ENCODE results near the gene MRPS26. TPM values are rescaled to one million over a fixed set of nuclear protein-coding genes. Genes with fewer than 3 reads are reported as not detected.
"Not testable (repeated sequence)": the region's sequence is repeated elsewhere in the genome, so short reads cannot be mapped to it uniquely, and the experiment has no call there.

MRPS26 gene
- polyA plus RNA-seq, 3 donors = 37.0 to 68.4 (median 46.9) TPM

GRCh38 chr20:3070725-3071124 is 24.9 kb downstream of the MRPS26 start:
- no peak overlapping the region for H3K27ac ChIP-seq (ENCODE audit: low read depth, low read length)
- 69 to 86% (median 78%) methylated on average over 4 of the region's 4 CpGs for WGBS, 3 donors

DNA sequence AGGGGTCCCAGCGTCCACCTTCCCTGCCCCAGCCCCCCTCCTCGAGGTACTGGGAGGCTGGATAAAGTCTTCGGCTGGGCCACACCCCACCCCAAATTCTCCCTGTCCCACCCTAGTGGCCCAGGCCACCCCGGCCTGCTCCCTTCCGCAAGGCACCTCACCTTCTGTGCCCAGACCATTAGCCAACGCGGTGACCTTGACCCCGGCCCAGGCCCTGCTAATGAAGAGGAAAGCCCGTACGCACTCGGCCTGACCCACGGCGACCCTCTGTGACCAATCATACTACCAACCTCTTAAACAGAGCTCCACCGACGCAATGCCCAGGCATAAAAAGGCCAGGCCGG is 25.4 kb downstream of the MRPS26 start:
- H3K27ac ChIP-seq (ENCODE audit: low read depth, low read length) = no peak overlapping the region
- WGBS, 3 donors = 67 to 75% (median 71%) methylated on average over 16 of the region's 16 CpGs

DNA sequence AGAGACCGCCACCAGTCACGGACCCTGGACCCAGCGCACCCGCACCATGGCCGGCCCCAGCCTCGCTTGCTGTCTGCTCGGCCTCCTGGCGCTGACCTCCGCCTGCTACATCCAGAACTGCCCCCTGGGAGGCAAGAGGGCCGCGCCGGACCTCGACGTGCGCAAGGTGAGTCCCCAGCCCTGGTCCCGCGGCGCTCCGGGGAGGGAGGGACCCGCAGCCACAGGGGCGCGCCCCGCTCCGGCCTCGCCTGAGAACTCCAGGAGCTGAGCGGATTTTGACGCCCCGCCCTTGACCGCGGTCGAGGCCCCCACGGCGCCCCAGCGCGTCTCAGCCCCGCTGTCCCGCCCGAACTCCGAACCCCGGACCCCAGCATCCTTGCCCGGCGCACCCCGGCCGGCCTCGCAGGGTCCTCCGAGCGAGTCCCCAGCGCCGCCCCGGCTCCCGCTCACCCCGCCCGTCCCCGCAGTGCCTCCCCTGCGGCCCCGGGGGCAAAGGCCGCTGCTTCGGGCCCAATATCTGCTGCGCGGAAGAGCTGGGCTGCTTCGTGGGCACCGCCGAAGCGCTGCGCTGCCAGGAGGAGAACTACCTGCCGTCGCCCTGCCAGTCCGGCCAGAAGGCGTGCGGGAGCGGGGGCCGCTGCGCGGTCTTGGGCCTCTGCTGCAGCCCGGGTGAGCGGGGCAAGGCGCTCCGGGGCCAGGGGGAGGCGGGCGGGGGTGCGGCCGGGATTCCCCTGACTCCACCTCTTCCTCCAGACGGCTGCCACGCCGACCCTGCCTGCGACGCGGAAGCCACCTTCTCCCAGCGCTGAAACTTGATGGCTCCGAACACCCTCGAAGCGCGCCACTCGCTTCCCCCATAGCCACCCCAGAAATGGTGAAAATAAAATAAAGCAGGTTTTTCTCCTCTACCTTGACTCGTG is 26.0 kb downstream of the MRPS26 start, which contains the start of gene OXT:
TSS of gene OXT (plus strand) at position 11 of the 920 bp plus-strand sequence. CDS start at position 47, 36 bp downstream.
- WGBS, 3 donors = 8 to 10% (median 9%) methylated on average over 87 to 95 of the region's 95 CpGs

DNA sequence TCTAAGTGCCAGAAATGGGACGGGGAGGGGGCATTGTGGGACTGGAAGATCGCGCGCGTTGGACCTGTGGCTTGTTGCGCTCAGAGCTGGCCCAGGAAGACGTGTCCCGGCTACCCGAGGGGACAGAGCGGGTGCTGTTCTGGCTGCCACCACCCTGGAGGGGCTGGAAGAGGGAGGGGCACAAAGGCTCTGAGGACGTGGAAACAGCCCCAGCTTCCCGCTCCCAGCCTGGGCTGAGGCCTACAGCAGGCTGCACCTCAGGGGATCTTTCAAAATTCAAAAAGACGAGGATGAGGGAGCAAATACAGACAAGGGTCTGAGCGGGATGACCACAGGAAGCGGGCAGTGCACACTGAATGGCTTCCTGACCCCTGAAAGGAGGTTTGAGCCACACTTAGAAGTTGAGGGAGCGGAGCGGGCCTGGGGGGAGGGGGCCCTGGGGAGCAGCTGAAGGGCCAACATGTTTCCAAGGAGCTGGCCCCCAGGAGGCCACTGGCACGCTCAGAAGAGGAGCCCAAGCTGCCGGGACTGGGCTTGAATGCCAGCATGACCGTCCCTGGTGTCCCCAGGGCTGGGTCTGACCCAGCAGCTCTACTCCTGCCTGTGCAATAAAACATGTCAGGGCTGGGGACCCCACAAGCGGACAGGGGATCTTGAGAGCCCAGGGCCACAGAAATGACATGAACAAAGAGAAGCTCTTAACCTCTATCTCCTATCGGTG is 26.8 kb downstream of the MRPS26 start:
- WGBS, 3 donors = 72 to 81% (median 78%) methylated on average over 21 to 22 of the region's 22 CpGs

More for the DNA sequence above, 26.0 kb downstream of the MRPS26 start, which contains the start of gene OXT:
- H3K27ac ChIP-seq (ENCODE audit: low read depth, low read length) = no peak within 1 kb of the TSS

DNA sequence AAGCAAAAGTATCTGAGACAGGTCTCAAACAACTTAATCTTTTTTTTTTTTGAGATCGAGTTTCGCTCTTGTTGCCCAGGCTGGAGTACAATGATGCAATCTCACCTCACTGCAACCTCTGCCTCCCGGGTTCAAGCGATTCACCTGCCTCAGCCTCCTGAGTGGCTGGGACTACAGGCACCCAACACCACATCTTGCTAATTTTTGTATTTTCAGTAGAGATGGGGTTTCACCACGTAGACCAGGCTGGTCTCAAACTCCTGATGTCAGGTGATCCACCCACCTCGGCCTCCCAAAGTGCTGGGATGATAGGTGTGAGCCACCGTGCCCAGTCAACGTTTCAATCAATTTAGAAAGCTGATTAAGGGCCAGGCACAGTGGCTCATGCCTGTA is 27.4 kb downstream of the MRPS26 start:
- 87 to 91% (median 90%) methylated on average over 8 of the region's 8 CpGs for WGBS, 3 donors
- H3K27ac ChIP-seq (ENCODE audit: low read depth, low read length) = not testable (repeated sequence)

More for the DNA sequence above, 26.8 kb downstream of the MRPS26 start:
- H3K27ac ChIP-seq (ENCODE audit: low read depth, low read length) = no peak overlapping the region

GRCh38 chr20:3074812-3075211 is 29.0 kb downstream of the MRPS26 start:
- no peak overlapping the region for H3K27ac ChIP-seq (ENCODE audit: low read depth, low read length)
- 47 to 71% (median 61%) methylated on average over 6 of the region's 6 CpGs for WGBS, 3 donors

- H3K27ac ChIP-seq (ENCODE audit: low read depth, low read length) = not testable (repeated sequence)
- WGBS, 3 donors = 74 to 84% (median 79%) methylated on average over 6 of the region's 6 CpGs
These were observed 29.5 kb downstream of the MRPS26 start for GRCh38 chr20:3075315-3075714.

DNA sequence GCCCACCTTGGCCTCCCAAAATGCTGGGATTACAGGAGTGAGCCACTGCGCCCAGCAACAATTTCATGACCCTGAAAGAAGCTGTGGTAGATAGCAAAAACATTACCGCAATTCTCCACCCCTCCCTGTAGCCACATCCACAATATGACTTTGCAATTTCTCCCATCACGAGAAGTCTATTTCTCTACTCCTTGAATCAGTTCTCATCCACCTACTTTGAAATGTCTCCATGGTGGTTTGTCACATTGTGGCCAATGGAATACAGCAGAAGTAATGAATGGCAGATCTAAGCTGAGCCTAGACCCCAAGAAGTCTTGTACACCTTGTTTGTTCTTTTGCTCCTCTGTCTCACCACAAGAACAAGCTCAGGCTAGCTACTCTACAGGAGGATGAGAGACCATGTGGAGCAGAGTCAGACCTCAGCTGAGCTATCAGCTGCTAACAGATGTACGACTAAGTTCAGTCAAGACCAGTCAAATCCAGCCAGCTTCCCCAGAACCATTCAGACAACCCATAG is 31.8 kb downstream of the MRPS26 start:
- 57 to 82% (median 66%) methylated on average over 4 of the region's 4 CpGs for WGBS, 3 donors
- H3K27ac ChIP-seq (ENCODE audit: low read depth, low read length) = no peak overlapping the region

- no peak overlapping the region for H3K27ac ChIP-seq (ENCODE audit: low read depth, low read length)
- WGBS, 3 donors = 30 to 47% (median 38%) methylated on average over 6 of the region's 6 CpGs
These were observed 35.1 kb downstream of the MRPS26 start for GRCh38 chr20:3080939-3081388.

GRCh38 chr20:3081641-3082040 is 35.8 kb downstream of the MRPS26 start:
- 77 to 95% (median 82%) methylated on average over 11 of the region's 11 CpGs for WGBS, 3 donors
- no peak overlapping the region for H3K27ac ChIP-seq (ENCODE audit: low read depth, low read length)

DNA sequence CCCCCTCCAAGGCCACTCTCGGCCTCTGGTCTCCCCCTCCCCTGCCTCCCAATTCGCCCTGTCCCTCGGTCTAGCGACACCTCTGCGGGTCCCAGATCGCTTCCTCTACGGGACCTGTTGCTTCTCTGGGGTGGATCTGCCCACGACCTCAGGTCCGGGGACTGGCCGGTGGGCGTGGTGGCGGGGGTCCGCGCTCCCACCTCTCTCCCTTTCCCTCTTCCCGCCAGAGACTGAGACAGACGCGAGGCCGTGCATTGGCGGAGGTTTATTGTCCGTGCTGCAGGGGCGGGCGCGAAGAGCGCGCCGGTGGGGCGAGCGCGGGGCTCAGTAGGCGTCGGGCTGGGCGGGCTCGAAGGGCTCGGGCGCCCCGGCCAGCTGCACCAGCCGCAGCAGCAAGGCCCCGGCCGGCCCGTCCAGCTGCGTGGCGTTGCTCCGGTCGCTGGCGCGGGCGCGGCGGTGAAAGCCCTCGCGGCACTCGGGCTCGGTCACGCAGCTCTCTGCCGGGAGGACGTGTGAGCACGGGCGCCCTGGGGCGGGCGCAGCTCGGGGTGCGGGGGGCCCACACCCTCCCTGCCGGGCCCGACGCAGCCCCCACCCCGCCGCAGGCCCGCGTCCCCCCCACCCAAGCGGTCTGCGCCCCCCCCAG is 36.6 kb downstream of the MRPS26 start:
- no peak overlapping the region for H3K27ac ChIP-seq (ENCODE audit: low read depth, low read length)
- WGBS, 3 donors = 3 to 6% (median 5%) methylated on average over 46 to 70 of the region's 71 CpGs

DNA sequence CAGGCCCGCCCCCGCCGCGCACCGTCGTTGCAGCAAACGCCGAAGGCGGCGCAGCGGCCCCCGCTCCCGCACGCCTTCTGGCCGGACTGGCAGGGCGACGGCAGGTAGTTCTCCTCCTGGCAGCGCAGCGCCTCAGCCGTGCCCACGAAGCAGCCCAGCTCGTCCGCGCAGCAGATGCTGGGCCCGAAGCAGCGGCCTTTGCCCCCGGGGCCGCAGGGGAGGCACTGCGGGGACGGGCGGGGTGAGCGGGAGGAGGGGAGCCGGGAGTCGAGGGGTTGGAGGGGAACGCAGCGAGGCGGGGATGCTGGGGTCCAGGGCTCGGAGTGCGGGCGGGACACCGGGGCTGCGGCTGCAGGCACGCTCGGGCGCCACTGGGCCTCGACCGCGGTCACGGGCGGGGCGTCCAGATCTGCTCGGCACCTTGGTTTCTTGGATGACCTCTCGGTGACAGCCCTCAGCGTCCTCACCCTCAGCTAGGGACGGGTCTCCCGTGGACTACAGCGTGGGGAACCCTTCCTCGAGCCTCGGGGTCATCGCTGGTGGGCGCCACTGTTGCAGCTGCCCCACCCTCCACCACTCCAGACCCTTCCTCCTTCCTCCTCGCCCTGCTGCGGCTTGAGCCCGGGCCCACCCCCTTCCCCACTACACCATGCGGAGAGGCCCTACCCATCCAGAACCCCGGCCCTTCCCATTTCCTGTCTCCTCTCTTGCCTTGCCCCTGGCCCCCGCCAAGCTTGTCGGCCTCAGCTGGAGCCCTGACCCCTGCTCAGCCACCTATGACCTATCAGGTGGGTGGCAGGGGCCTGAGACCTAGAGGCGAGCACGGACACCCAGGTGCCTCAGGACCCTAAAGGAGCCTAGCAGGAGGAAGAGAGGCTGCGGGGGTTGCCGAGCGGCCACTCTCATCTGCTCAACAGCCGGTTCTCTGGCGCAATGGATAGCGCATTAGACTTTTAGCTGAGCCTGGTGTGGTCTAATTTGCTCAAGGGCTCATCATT is 37.4 kb downstream of the MRPS26 start:
- 10 to 19% (median 13%) methylated on average over 54 to 76 of the region's 76 CpGs for WGBS, 3 donors
- H3K27ac ChIP-seq (ENCODE audit: low read depth, low read length) = no peak overlapping the region

GRCh38 chr20:3084283-3084985 is 38.6 kb downstream of the MRPS26 start, which contains the start of gene AVP:
AVP (minus strand) TSS chr20:3084724; CDS start chr20:3084674, 50 bp downstream.
- no peak within 1 kb of the TSS for H3K27ac ChIP-seq (ENCODE audit: low read depth, low read length)
- WGBS, 3 donors = 69 to 81% (median 76%) methylated on average over 24 to 28 of the region's 28 CpGs

GRCh38 chr20:3084986-3085360 is 39.1 kb downstream of the MRPS26 start:
- WGBS, 3 donors = 81 to 85% (median 83%) methylated on average over 7 of the region's 7 CpGs
- H3K27ac ChIP-seq (ENCODE audit: low read depth, low read length) = no peak overlapping the region

GRCh38 chr20:3085571-3086072 is 39.8 kb downstream of the MRPS26 start:
- 95 to 98% (median 97%) methylated on average over 8 of the region's 8 CpGs for WGBS, 3 donors
- no peak overlapping the region for H3K27ac ChIP-seq (ENCODE audit: low read depth, low read length)

DNA sequence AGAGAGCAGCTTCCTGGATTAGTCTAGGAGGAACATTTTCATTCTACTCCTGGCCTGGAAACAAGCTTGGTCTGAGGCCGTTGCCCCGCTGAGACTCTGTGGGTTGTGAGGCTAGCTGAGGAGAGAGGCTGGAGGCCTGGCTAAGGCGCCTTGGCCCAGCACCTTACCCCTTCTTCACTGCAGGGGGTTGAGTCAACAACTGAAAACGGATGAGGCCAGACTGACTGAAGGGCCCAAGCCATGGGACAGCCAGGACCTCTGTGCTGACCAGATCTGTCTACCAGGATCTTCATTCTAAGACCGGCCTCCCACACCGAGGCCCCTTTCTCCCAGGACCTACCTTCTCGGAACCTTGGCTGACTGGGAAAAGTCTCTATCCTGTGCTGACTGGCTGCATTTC is 42.2 kb downstream of the MRPS26 start:
- no peak overlapping the region for H3K27ac ChIP-seq (ENCODE audit: low read depth, low read length)
- WGBS, 3 donors = 78 to 87% (median 82%) methylated on average over 7 of the region's 7 CpGs

DNA sequence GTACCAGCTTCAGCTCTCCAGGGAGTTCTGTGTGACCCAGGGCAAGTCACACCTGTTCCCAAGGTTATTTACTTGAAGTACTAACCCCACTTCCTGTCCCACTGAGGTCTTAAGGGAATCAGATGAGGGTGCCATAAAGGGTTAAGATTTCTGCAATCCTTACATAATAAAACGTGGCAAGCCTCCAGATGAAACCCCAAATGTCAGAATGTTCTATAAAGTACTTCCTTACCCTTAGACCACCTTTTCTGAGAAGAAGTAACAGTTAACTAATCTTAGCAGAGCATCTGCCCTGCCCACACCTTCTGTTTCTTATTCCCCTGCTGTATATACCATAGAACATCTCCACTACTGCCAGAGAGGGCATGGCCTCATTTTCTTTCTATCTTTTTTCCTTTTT is 44.7 kb downstream of the MRPS26 start:
- no peak overlapping the region for H3K27ac ChIP-seq (ENCODE audit: low read depth, low read length)
- WGBS, 3 donors = 0 to 4% (median 0%) methylated on average over 1 of the region's 1 CpG
